ENCODE results near the gene BCORL1. TPM values are rescaled to one million over a fixed set of nuclear protein-coding genes. Genes with fewer than 3 reads are reported as not detected.

Gene BCORL1
- total and polyA plus RNA-seq, 2 of the 4 experiments (the other 2 are of a cell fraction), result 0.54 to 1.6 TPM

GRCh38 chrX:129980001-129980401 lies 2.4 kb upstream of the BCORL1 start:
- Histone ChIP-seq H2BK120ac (ENCODE audit: low read depth, low read length) (no peak overlapping the region), H3K4me2 (ENCODE audit: low read depth, low read length) (peak overlapping the region; percentile 17; the same call in 1 of the 2 replicates), H3K36me3 (ENCODE audit: control insufficient read depth, insufficient read depth, low read length) (no peaks in the 10 kb centered on the region), H4K20me1 (ENCODE audit: insufficient read depth, low read length) (no peaks in the 10 kb centered on the region), H3K9ac (ENCODE audit: low read depth, low read length) (no peak overlapping the region), H3K27me3 (ENCODE audit: control insufficient read depth, insufficient read depth, low read length) (peaks cover 15% of the 10 kb centered on the region), H4K91ac (ENCODE audit: insufficient read depth, low read depth, low read length) (no peak overlapping the region), H3K4ac (ENCODE audit: low read depth, low read length) (no peak overlapping the region), H3K79me1 (ENCODE audit: low read depth in 1 of 2, low read length in 2 of 2) (peaks cover 0 to 6% of the 10 kb centered on the region in 2 experiments; a peak in 3 of 4 replicates), H4K8ac (ENCODE audit: low read depth in 2 of 2, low read length in 2 of 2) (no peak overlapping the region), H4K5ac (ENCODE audit: low read depth, low read length) (no peak overlapping the region), H2AK5ac (ENCODE audit: low read depth, low read length) (no peak overlapping the region), H2AFZ (replicated peaks; ENCODE audit: low read length, poor library complexity) (peak overlapping the region; percentile 63), H3K4me1 (ENCODE audit: control insufficient read depth, insufficient read depth, low read length) (no peaks in the 10 kb centered on the region), H3K18ac (ENCODE audit: low read depth, low read length) (no peak overlapping the region), H3K9me1 (ENCODE audit: insufficient read depth, low read length) (no peaks in the 10 kb centered on the region), H3K4me3 (ENCODE audit: insufficient read depth, low read depth, low read length) (peak overlapping the region; percentile 71), H3K56ac (ENCODE audit: extremely low read depth, insufficient read depth, low read length) (no peak overlapping the region), H2BK20ac (ENCODE audit: low read depth, low read length) (no peak overlapping the region), H2BK5ac (ENCODE audit: low read depth, low read length, poor library complexity, severe bottlenecking) (no peak overlapping the region), H2BK15ac (ENCODE audit: low read depth, low read length) (no peak overlapping the region), H3K9me3 (ENCODE audit: control insufficient read depth, insufficient read depth, low read length) (no peaks in the 10 kb centered on the region), H3K27ac (ENCODE audit: insufficient read depth, low read length) (no peak overlapping the region), H2AK9ac (replicated peaks; ENCODE audit: low read depth, low read length, poor library complexity) (no peak overlapping the region), H3K23ac (ENCODE audit: low read depth, low read length) (no peak overlapping the region), H3K14ac (replicated peaks; ENCODE audit: low read depth, low read length) (no peak overlapping the region)
- in situ Hi-C loops (cut with MboI; ENCODE audit: low sequenced_read_pairs) (no loop called here), dilution Hi-C loops (cut with HindIII; ENCODE audit: low sequenced_read_pairs, unreplicated experiment) (no loop called here), intact Hi-C loops (cut with micrococcal nuclease) (no loop called here)
- ChIA-PET POLR2A (ENCODE audit: unreplicated experiment) (no interaction called here), CTCF (no interaction called here)
- DNase-seq (no peak), ATAC-seq (ENCODE audit: low read depth) (no peak)
- WGBS, 2 experiments (ENCODE audit: extremely low coverage in 2 of 2, insufficient read length in 1 of 2), result no CpG with 5 or more reads among the region's 32 CpGs
- BruUV-seq (replicated peaks), result no TSS peak
- TF ChIP-seq MAZ (IDR thresholded peaks at IDR 0.05; ENCODE audit: borderline replicate concordance, low read depth, low read length) (no peak), USF2 (IDR thresholded peaks at IDR 0.05; ENCODE audit: low read depth, low read length) (no peak), CEBPB (IDR thresholded peaks at IDR 0.05; ENCODE audit: low read depth, low read length) (no peak), NFE2L2 (IDR thresholded peaks at IDR 0.05; ENCODE audit: low read depth, low read length) (no peak), POLR2A (IDR thresholded peaks at IDR 0.05; ENCODE audit: low read depth, low read length) (no peak), SMC3 (IDR thresholded peaks at IDR 0.05; ENCODE audit: low read depth, low read length) (no peak), RFX5 (IDR thresholded peaks at IDR 0.05; ENCODE audit: low read depth, low read length) (no peak), FOS (IDR thresholded peaks at IDR 0.05; ENCODE audit: low read depth, low read length) (no peak), ELK1 (IDR thresholded peaks at IDR 0.05; ENCODE audit: borderline replicate concordance, low read depth, low read length) (no peak), RAD21 (IDR thresholded peaks at IDR 0.05; ENCODE audit: low read length) (no peak), MXI1 (IDR thresholded peaks at IDR 0.05; ENCODE audit: borderline replicate concordance, low read depth, low read length) (no peak), RCOR1 (IDR thresholded peaks at IDR 0.05; ENCODE audit: insufficient replicate concordance, low read length) (no peak)

All from IMR-90 (cell line).